Stimulated activated memory B cell treated with anti-CD40 and anti-IgM and Interleukin-4, amounts not matched to agents 10 μg/mL and 1 μg/mL and 100 μg/mL, for 72 hours (primary cell): Measurements from ENCODE around the gene AFG1L.
"Not testable (repeated sequence)": the region's sequence is repeated elsewhere in the genome, so short reads cannot be mapped to it uniquely, and the experiment has no call there.

Experiments
- ATAC-seq: fragments of 150-1000 bp; cut with Tn5 transposase; 2 replicates; pipeline ENCODE4 v1.10.0; 2021
- H3K27ac Mint-ChIP-seq: one replicate; pipeline ENCODE4 v1.8.0; 2022; ENCODE audit warnings: mild to moderate bottlenecking, mixed read lengths
- H3K27me3 Mint-ChIP-seq: one replicate; pipeline ENCODE4 v1.8.0; 2022; ENCODE audit warnings: mixed read lengths
- H3K36me3 Mint-ChIP-seq: one replicate; pipeline ENCODE4 v1.8.0; 2022; ENCODE audit warnings: mixed read lengths
- H3K4me1 Mint-ChIP-seq: one replicate; pipeline ENCODE4 v1.8.0; 2022; ENCODE audit warnings: mixed read lengths
- H3K4me3 Mint-ChIP-seq: one replicate; pipeline ENCODE4 v1.8.0; 2022; ENCODE audit warnings: mild to moderate bottlenecking, moderate library complexity, mixed read lengths
- H3K9me3 Mint-ChIP-seq: one replicate; pipeline ENCODE4 v1.8.0; 2022; ENCODE audit warnings: mixed read lengths

Gene AFG1L

DNA sequence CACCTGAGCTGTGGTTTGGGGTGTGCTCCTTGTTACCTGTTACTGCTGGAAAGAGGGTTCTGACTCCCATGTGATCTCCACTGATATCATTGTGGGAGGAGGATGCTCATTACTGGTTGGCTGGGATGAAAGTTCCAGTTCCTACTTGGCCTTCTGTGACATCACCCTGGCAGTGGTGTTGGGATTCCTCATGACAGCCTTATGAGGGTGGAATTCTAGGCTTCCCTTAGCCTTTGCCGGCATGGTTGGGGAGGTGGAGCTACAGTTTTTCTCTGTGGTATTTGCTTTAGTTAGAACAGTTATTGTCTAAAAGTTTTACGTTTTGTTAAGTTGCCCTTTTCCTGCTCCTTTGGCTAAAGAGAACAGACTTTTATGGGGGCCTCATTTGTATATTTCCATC, 112.1 kb downstream of the AFG1L start:
- H3K27me3 Mint-ChIP-seq = no peaks in the 10 kb centered on the region
- H3K4me3 Mint-ChIP-seq = no peak overlapping the region
- peaks cover 2% of the 10 kb centered on the region for H3K9me3 Mint-ChIP-seq
- no peak overlapping the region for H3K27ac Mint-ChIP-seq
- peaks cover 41% of the 10 kb centered on the region for H3K36me3 Mint-ChIP-seq
- no peaks in the 10 kb centered on the region for H3K4me1 Mint-ChIP-seq
- ATAC-seq = no peak

- Mint-ChIP-seq H3K4me3 (no peak overlapping the region), H3K27ac (no peak overlapping the region), H3K27me3 (no peaks in the 10 kb centered on the region), H3K9me3 (peaks cover 5% of the 10 kb centered on the region), H3K36me3 (peaks cover 45% of the 10 kb centered on the region), H3K4me1 (no peaks in the 10 kb centered on the region)
- ATAC-seq = no peak
Measured at GRCh38 chr6:108407904-108408827, 113.3 kb downstream of the AFG1L start.

DNA sequence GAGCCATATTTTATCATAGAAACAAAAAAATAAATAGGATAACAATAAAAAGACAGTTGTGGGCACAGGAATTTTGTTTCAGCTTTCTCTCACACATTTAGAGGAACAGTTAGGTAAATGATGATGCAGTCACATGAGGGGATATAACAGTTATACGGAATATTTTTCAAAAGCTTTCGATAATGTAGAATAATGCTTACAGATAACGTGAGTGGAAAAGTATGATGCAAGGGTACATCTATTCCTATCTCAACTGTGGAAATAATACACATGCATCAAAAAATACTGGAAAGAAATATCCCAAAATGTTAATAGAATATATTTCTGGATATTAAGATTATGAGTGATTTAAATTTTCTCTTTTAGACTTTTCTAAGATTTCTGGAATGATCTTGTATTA, 114.0 kb downstream of the AFG1L start:
- Mint-ChIP-seq H3K36me3 (peaks cover 45% of the 10 kb centered on the region), H3K4me3 (no peak overlapping the region), H3K27me3 (no peaks in the 10 kb centered on the region), H3K4me1 (no peaks in the 10 kb centered on the region), H3K9me3 (peaks cover 5% of the 10 kb centered on the region), H3K27ac (no peak overlapping the region)
- no peak for ATAC-seq

DNA sequence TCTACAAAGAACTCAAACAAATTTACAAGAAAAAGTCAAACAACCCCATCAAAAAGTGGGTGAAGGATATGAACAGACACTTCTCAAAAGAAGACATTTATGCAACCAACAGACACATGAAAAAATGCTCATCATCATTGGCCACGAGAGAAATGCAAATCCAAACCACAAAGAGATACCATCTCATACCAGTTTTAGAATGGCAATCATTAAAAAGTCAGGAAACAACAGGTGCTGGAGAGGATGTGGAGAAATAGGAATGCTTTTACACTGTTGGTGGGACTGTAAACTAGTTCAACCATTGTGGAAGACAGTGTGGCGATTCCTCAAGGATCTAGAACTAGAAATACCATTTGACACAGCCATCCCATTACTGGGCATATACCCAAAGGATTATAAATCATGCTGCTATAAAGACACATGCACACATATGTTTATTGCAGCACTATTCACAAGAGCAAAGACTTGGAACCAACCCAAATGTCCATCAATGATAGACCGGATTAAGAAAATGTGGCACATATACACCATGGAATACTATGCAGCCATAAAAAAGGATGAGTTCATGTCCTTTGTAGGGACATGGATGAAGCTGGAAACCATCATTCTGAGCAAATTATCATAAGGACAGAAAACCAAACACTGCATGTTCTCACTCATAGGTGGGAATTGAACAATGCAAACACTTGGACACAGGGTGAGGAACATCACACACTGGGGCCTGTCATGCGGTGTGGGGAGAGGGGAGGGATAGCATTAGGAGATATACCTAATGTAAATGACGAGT, 121.4 kb downstream of the AFG1L start:
- H3K9me3 Mint-ChIP-seq, ATAC-seq, H3K27me3 Mint-ChIP-seq, H3K4me3 Mint-ChIP-seq, H3K4me1 Mint-ChIP-seq, H3K27ac Mint-ChIP-seq: not testable (repeated sequence)
- peaks cover 10% of the 10 kb centered on the region for H3K36me3 Mint-ChIP-seq

- Mint-ChIP-seq H3K27me3 (no peaks in the 10 kb centered on the region), H3K4me1 (no peaks in the 10 kb centered on the region)
Measured at GRCh38 chr6:108417027-108417426, 122.2 kb downstream of the AFG1L start.

DNA sequence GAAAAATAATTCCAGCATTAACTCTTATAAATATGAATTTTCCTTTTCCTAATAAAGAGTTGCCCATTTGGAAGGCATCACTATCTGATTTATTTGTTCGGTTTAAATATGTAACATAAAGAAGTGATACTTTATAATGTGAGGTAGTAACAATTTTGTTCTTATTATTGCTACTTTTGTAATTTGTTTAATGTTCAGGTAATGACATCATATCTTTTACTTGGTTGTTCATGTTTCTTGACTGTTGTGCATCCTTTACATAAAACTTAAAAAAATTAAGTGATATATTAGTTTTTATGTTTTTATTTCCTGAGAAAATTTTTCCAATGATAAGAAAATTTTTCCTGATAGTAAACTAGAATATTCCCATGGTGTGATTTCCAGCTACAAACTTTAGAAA, 124.6 kb downstream of the AFG1L start:
- Mint-ChIP-seq H3K27ac (no peak overlapping the region), H3K4me1 (no peaks in the 10 kb centered on the region), H3K4me3 (no peak overlapping the region), H3K27me3 (no peaks in the 10 kb centered on the region), H3K9me3 (no peaks in the 10 kb centered on the region), H3K36me3 (no peaks in the 10 kb centered on the region)
- no peak for ATAC-seq

More at GRCh38 chr6:108417027-108417426, 122.2 kb downstream of the AFG1L start:
- no peak for ATAC-seq
- no peak overlapping the region for H3K4me3 Mint-ChIP-seq
- peaks cover 2% of the 10 kb centered on the region for H3K9me3 Mint-ChIP-seq
- no peak overlapping the region for H3K27ac Mint-ChIP-seq
- peaks cover 3% of the 10 kb centered on the region for H3K36me3 Mint-ChIP-seq

GRCh38 chr6:108419934-108420609, 125.2 kb downstream of the AFG1L start:
- Mint-ChIP-seq H3K27me3 (no peaks in the 10 kb centered on the region), H3K4me3 (no peak overlapping the region), H3K9me3 (no peaks in the 10 kb centered on the region), H3K4me1 (no peaks in the 10 kb centered on the region), H3K36me3 (no peaks in the 10 kb centered on the region), H3K27ac (no peak overlapping the region)
- ATAC-seq = no peak

GRCh38 chr6:108421366-108421765, 126.5 kb downstream of the AFG1L start:
- Mint-ChIP-seq H3K27me3 (no peaks in the 10 kb centered on the region), H3K4me3 (no peak overlapping the region), H3K4me1 (no peaks in the 10 kb centered on the region), H3K9me3 (no peaks in the 10 kb centered on the region), H3K27ac (no peak overlapping the region), H3K36me3 (no peaks in the 10 kb centered on the region)
- no peak for ATAC-seq

GRCh38 chr6:108423982-108424705, 129.3 kb downstream of the AFG1L start:
- H3K4me1 Mint-ChIP-seq = no peaks in the 10 kb centered on the region
- no peak overlapping the region for H3K4me3 Mint-ChIP-seq
- H3K27me3 Mint-ChIP-seq = no peaks in the 10 kb centered on the region
- ATAC-seq = no peak
- peaks cover 12% of the 10 kb centered on the region for H3K36me3 Mint-ChIP-seq
- no peaks in the 10 kb centered on the region for H3K9me3 Mint-ChIP-seq
- H3K27ac Mint-ChIP-seq = no peak overlapping the region

DNA sequence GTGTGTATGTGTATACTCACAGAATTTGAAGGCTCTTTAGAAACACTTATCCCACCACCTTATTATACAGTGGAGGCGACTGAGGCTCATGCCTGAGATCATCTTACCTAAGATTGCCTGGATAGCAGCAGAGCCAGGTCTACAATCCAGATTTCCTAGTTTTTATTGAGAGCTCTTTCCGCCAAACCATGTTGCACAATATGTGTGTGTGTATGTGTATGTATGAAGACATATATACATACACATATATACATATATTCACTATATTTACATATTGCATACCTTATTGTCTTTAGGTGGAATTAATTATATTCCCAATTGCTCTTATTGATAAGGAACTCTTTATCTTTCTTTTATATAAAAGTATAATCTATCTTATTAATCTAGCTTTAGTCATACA, 130.6 kb downstream of the AFG1L start:
- peaks cover 18% of the 10 kb centered on the region for H3K36me3 Mint-ChIP-seq
- H3K27ac Mint-ChIP-seq = no peak overlapping the region
- no peak overlapping the region for H3K4me3 Mint-ChIP-seq
- H3K27me3 Mint-ChIP-seq = no peaks in the 10 kb centered on the region
- no peaks in the 10 kb centered on the region for H3K4me1 Mint-ChIP-seq
- H3K9me3 Mint-ChIP-seq = no peaks in the 10 kb centered on the region
- ATAC-seq = no peak

DNA sequence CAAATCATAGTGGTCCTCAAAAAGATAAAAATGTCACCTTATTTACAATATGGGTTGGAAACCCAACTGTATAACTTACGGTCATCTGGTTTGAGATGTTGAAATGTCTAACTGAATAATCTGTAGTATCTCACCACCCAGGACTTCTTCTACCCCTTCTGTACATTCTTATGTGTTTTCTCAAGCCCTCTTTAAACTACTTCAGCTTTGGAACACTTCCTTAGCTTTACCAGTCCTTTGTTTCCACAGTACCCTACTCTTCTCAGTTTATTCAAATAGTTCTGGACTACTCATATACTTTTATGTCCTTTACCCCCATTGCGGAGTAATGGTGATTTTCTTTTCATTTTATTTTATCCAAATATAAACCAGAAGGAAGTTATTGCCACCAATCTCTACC, 137.3 kb downstream of the AFG1L start:
- no peak for ATAC-seq
- H3K27me3 Mint-ChIP-seq = no peaks in the 10 kb centered on the region
- no peaks in the 10 kb centered on the region for H3K9me3 Mint-ChIP-seq
- H3K4me3 Mint-ChIP-seq = no peak overlapping the region
- no peaks in the 10 kb centered on the region for H3K4me1 Mint-ChIP-seq
- H3K36me3 Mint-ChIP-seq = peaks cover 24% of the 10 kb centered on the region
- no peak overlapping the region for H3K27ac Mint-ChIP-seq

- no peak for ATAC-seq
- H3K27ac Mint-ChIP-seq = no peak overlapping the region
- no peak overlapping the region for H3K4me3 Mint-ChIP-seq
- no peaks in the 10 kb centered on the region for H3K27me3 Mint-ChIP-seq
- H3K36me3 Mint-ChIP-seq = peaks cover 24% of the 10 kb centered on the region
- H3K4me1 Mint-ChIP-seq = no peaks in the 10 kb centered on the region
- H3K9me3 Mint-ChIP-seq = no peaks in the 10 kb centered on the region
Measured at GRCh38 chr6:108432792-108433191, 137.9 kb downstream of the AFG1L start.

DNA sequence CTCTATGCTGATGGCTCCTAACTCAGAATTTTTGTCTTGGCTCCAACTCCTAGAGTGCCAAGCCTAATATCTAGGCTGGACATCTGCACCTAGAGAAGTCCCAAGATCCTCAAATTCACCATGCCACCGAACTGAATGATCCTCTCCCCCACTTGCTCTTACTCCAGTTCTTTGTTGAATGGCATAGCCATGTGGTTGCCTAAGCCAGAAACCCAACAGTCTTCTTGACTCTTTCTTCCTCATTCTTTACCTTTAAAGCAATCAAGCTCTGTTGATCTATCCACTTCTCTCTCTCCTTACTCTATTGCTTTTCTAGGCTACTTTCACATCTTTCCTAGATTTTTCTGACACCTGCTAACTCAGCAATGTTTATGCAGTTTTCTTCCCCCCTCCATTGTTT, 139.4 kb downstream of the AFG1L start:
- no peaks in the 10 kb centered on the region for H3K4me1 Mint-ChIP-seq
- H3K9me3 Mint-ChIP-seq = no peaks in the 10 kb centered on the region
- no peak for ATAC-seq
- H3K36me3 Mint-ChIP-seq = peaks cover 11% of the 10 kb centered on the region
- H3K4me3 Mint-ChIP-seq = no peak overlapping the region
- no peak overlapping the region for H3K27ac Mint-ChIP-seq
- no peaks in the 10 kb centered on the region for H3K27me3 Mint-ChIP-seq

- peaks cover 6% of the 10 kb centered on the region for H3K36me3 Mint-ChIP-seq
- no peaks in the 10 kb centered on the region for H3K27me3 Mint-ChIP-seq
- no peak overlapping the region for H3K27ac Mint-ChIP-seq
- ATAC-seq = no peak
- no peak overlapping the region for H3K4me3 Mint-ChIP-seq
- H3K9me3 Mint-ChIP-seq = no peaks in the 10 kb centered on the region
- no peaks in the 10 kb centered on the region for H3K4me1 Mint-ChIP-seq
Measured at GRCh38 chr6:108435391-108435790, 140.5 kb downstream of the AFG1L start.

DNA sequence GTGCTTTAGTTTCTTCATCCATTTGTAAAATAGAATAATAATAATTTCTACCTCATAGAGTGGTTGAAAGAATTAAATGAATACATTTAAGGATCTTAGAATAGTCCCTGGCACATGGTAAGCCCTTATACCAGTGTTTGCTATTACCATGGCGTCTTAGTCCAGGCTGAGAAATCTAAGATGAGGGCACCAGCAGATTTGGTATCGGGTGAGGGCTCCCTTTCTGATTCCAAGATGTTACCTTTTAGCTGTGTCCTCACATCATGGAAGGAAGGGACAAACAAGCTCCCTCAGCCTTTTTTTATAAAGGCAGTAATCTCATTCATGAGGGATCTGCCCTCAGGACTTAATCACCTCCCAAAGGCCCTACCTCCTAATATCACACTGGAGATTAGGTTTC, 141.9 kb downstream of the AFG1L start:
- Mint-ChIP-seq H3K36me3 (peaks cover 6% of the 10 kb centered on the region), H3K9me3 (no peaks in the 10 kb centered on the region)
- no peak for ATAC-seq

More for the DNA sequence above, 141.9 kb downstream of the AFG1L start:
- H3K27ac Mint-ChIP-seq = no peak overlapping the region
- H3K4me3 Mint-ChIP-seq = no peak overlapping the region
- no peaks in the 10 kb centered on the region for H3K4me1 Mint-ChIP-seq
- H3K27me3 Mint-ChIP-seq = no peaks in the 10 kb centered on the region
